HEK293 (cell line): ENCODE measurements around the gene SLMAP.
A peak's percentile ranks its signal among the peaks of the same experiment; 100 is the strongest.

ENCODE experiments used
- CTCF ChIA-PET: fragments of 350-600 bp; formaldehyde crosslinking; extraction: SDS; loops from one replicate; lab custom pipeline; 2021; ENCODE audit warnings: antibody characterized with exemption; lab: Yijun Ruan, JAX
- POLR2A ChIA-PET: fragments of 300-600 bp; formaldehyde crosslinking; extraction: SDS; loops from one replicate; lab custom pipeline; 2020; ENCODE audit warnings: antibody characterized with exemption, inconsistent platforms; lab: Yijun Ruan, JAX
- H3K27ac ChIP-seq: fragments of 200-500 bp; sonication (Bioruptor generic); 2 replicates; pipeline ENCODE4 v1.5.1; 2014; ENCODE audit warnings: low read depth, low read length, control low read depth, inconsistent platforms; ENCODE audit errors: extremely low read depth
- H3K36me3 ChIP-seq, 2 experiments: fragments of 200-500 bp in 1 of 2; sonication (Bioruptor generic) in 1 of 2; 1 replicate in 1 of 2; 2 replicates in 1 of 2; pipeline ENCODE4 v1.5.1; 2014 to 2017; ENCODE audit warnings: inconsistent platforms in 2 of 2, low read length in 2 of 2; ENCODE audit not compliant: control insufficient read depth in 2 of 2, insufficient read depth in 1 of 2
- H3K4me1 ChIP-seq: fragments of 200-500 bp; sonication (Bioruptor generic); 2 replicates; pipeline ENCODE4 v1.5.1; 2014; ENCODE audit warnings: mild to moderate bottlenecking, low read length, inconsistent platforms; ENCODE audit not compliant: control insufficient read depth, insufficient read depth
- H3K4me3 ChIP-seq: 2 replicates; pipeline ENCODE4 v1.5.1; 2011; ENCODE audit warnings: low read depth, mild to moderate bottlenecking, control low read depth, low read length, moderate library complexity
- H3K9me3 ChIP-seq: fragments of 200-500 bp; sonication (Bioruptor generic); 2 replicates; pipeline ENCODE4 v1.5.1; 2014; ENCODE audit warnings: low read depth, low read length, inconsistent platforms; ENCODE audit not compliant: control insufficient read depth, insufficient read depth
- BCL11A ChIP-seq: fragments of 450-650 bp; formaldehyde crosslinking; IDR thresholded peaks from 2 replicates; pipeline ENCODE4 v1.5.1; 2016; ENCODE audit warnings: low read depth, missing biosample characterization, missing genetic modification characterization
- GFI1B ChIP-seq: fragments of 450-650 bp; formaldehyde crosslinking; IDR thresholded peaks from 2 replicates; pipeline ENCODE4 v1.5.1; 2016; ENCODE audit warnings: missing biosample characterization, missing genetic modification characterization
- IKZF3 ChIP-seq: fragments of 450-650 bp; IDR thresholded peaks from 2 replicates; pipeline ENCODE4 v1.5.0; 2018; ENCODE audit warnings: missing biosample characterization, mild to moderate bottlenecking, missing genetic modification characterization, moderate library complexity
- KLF1 ChIP-seq: fragments of 450-650 bp; formaldehyde crosslinking; IDR thresholded peaks from 2 replicates; pipeline ENCODE4 v1.5.1; 2016; ENCODE audit warnings: missing biosample characterization, missing genetic modification characterization
- SALL2 ChIP-seq: fragments of 450-650 bp; formaldehyde crosslinking; IDR thresholded peaks from 2 replicates; pipeline ENCODE4 v1.5.0; 2017; ENCODE audit warnings: missing biosample characterization, mild to moderate bottlenecking, missing genetic modification characterization, borderline replicate concordance
- SP7 ChIP-seq: fragments of 450-650 bp; formaldehyde crosslinking; IDR thresholded peaks from 2 replicates; pipeline ENCODE4 v1.5.1; 2016; ENCODE audit warnings: missing biosample characterization, missing genetic modification characterization
- ZBTB11 ChIP-seq: fragments of 450-650 bp; formaldehyde crosslinking; conservative IDR thresholded peaks from 2 replicates; pipeline ENCODE4 v1.5.1; 2016; ENCODE audit warnings: low read depth, missing biosample characterization, missing genetic modification characterization
- ZBTB20 ChIP-seq: fragments of 450-650 bp; formaldehyde crosslinking; IDR thresholded peaks from 2 replicates; pipeline ENCODE4 v1.5.1; 2016; ENCODE audit warnings: missing biosample characterization, missing genetic modification characterization
- ZIC2 ChIP-seq: fragments of 450-650 bp; formaldehyde crosslinking; IDR thresholded peaks from 2 replicates; pipeline ENCODE4 v1.5.1; 2016; ENCODE audit warnings: missing biosample characterization, missing genetic modification characterization
- ZNF121 ChIP-seq: fragments of 450-650 bp; formaldehyde crosslinking; IDR thresholded peaks from 2 replicates; pipeline ENCODE4 v1.5.1; 2016; ENCODE audit warnings: missing biosample characterization, missing genetic modification characterization
- ZNF133 ChIP-seq: fragments of 450-650 bp; formaldehyde crosslinking; IDR thresholded peaks from 2 replicates; pipeline ENCODE4 v1.5.1; 2016; ENCODE audit warnings: missing biosample characterization, missing genetic modification characterization
- ZNF2 ChIP-seq: fragments of 450-650 bp; formaldehyde crosslinking; IDR thresholded peaks from 2 replicates; pipeline ENCODE4 v1.5.1; 2016; ENCODE audit warnings: missing biosample characterization, missing genetic modification characterization
- ZNF221 ChIP-seq: fragments of 450-650 bp; formaldehyde crosslinking; IDR thresholded peaks from 2 replicates; pipeline ENCODE4 v1.5.1; 2017; ENCODE audit warnings: missing biosample characterization, missing genetic modification characterization, borderline replicate concordance
- ZNF423 ChIP-seq: fragments of 450-650 bp; formaldehyde crosslinking; IDR thresholded peaks from 2 replicates; pipeline ENCODE4 v1.5.1; 2016; ENCODE audit warnings: missing biosample characterization, missing genetic modification characterization
- ZNF555 ChIP-seq: fragments of 450-650 bp; formaldehyde crosslinking; conservative IDR thresholded peaks from 2 replicates; pipeline ENCODE4 v1.5.1; 2017; ENCODE audit warnings: missing biosample characterization, mild to moderate bottlenecking, missing genetic modification characterization, inconsistent platforms
- ZNF585B ChIP-seq: fragments of 450-650 bp; formaldehyde crosslinking; IDR thresholded peaks from 2 replicates; pipeline ENCODE4 v1.5.1; 2016; ENCODE audit warnings: missing biosample characterization, missing genetic modification characterization
- ZNF629 ChIP-seq: fragments of 450-650 bp; formaldehyde crosslinking; IDR thresholded peaks from 2 replicates; pipeline ENCODE4 v1.5.1; 2017; ENCODE audit warnings: missing biosample characterization, missing genetic modification characterization
- ZNF660 ChIP-seq: fragments of 450-650 bp; IDR thresholded peaks from 2 replicates; pipeline ENCODE4 v1.5.1; 2018; ENCODE audit warnings: missing biosample characterization, mild to moderate bottlenecking, missing genetic modification characterization
- ZNF843 ChIP-seq: fragments of 450-650 bp; formaldehyde crosslinking; IDR thresholded peaks from 2 replicates; pipeline ENCODE4 v1.5.1; 2016; ENCODE audit warnings: missing biosample characterization, missing genetic modification characterization
- TF ChIP-seq, protein P1 (sequence below): fragments of 450-650 bp; formaldehyde crosslinking; optimal IDR thresholded peaks from 2 replicates; pipeline ENCODE3; 2016; ENCODE audit warnings: missing biosample characterization, mild to moderate bottlenecking, missing genetic modification characterization
- TF ChIP-seq, protein P2 (sequence below): fragments of 450-650 bp; formaldehyde crosslinking; IDR thresholded peaks from 2 replicates; pipeline ENCODE4 v1.5.1; 2017; ENCODE audit warnings: missing biosample characterization, missing genetic modification characterization
- TF ChIP-seq, protein P3 (sequence below): fragments of 450-650 bp; IDR thresholded peaks from 2 replicates; pipeline ENCODE4 v1.5.1; 2018; ENCODE audit warnings: missing biosample characterization, mild to moderate bottlenecking, missing genetic modification characterization
- TF ChIP-seq, protein P4 (sequence below): fragments of 450-650 bp; formaldehyde crosslinking; IDR thresholded peaks from 2 replicates; pipeline ENCODE4 v1.5.1; 2016; ENCODE audit warnings: missing biosample characterization, missing genetic modification characterization

The SLMAP gene

GRCh38 chr3:57755368-57755675 is 787 bp upstream of the SLMAP start:
- no peak for TF ChIP-seq GFI1B (tag by site-specific recombination)
- TF ChIP-seq ZNF221 (tag by site-specific recombination) = no peak
- TF ChIP-seq SALL2 = no peak
- TF ChIP-seq, all 188 proteins: peak for 0
- ChIA-PET CTCF (no interaction called here), POLR2A (interaction anchor here (0.6 to 1.4 kb wide), 3 partner anchors 50 to 158 kb away, joined by 3 to 8 read pairs (median 3); partner anchors contain the start of genes ARF4 and DENND6A)
- Histone ChIP-seq H3K9me3 (no peaks in the 10 kb centered on the region), H3K4me1 (no peaks in the 10 kb centered on the region), H3K36me3 (peaks cover 0 to 14% of the 10 kb centered on the region in 2 experiments; a peak in 2 of 3 replicates), H3K27ac (peak overlapping the region; percentile 72), H3K4me3 (peak overlapping the region; percentile 98)

GRCh38 chr3:57756528-57757401 is 656 bp downstream of the SLMAP start:
- CTCF ChIA-PET = no interaction called here
- TF ChIP-seq SALL2 (no peak), ZNF629 (no peak), ZIC2 (no peak), ZNF221 (tag by site-specific recombination) (no peak), ZNF585B (tag by site-specific recombination) (no peak), BCL11A (tag by site-specific recombination) (no peak), ZNF843 (tag by site-specific recombination) (no peak), ZBTB11 (peak; percentile 35; the same call in 1 of the 2 replicates), ZNF2 (tag by site-specific recombination) (no peak), ZNF121 (tag by site-specific recombination) (no peak), SP7 (tag by site-specific recombination) (0 out of 2 replicates have a peak, but pooled peaks have one; percentile 2), ZBTB20 (tag by site-specific recombination) (peak; percentile 29; the same call in 1 of the 2 replicates), ZNF660 (tag by site-specific recombination) (no peak), ZNF423 (tag by site-specific recombination) (no peak), KLF1 (tag by site-specific recombination) (no peak), ZNF555 (tag by site-specific recombination) (no peak), IKZF3 (tag by site-specific recombination) (no peak), ZNF133 (no peak)
- TF ChIP-seq, protein P1, sequence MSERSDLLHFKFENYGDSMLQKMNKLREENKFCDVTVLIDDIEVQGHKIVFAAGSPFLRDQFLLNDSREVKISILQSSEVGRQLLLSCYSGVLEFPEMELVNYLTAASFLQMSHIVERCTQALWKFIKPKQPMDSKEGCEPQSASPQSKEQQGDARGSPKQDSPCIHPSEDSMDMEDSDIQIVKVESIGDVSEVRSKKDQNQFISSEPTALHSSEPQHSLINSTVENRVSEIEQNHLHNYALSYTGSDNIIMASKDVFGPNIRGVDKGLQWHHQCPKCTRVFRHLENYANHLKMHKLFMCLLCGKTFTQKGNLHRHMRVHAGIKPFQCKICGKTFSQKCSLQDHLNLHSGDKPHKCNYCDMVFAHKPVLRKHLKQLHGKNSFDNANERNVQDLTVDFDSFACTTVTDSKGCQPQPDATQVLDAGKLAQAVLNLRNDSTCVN (tag by site-specific recombination) = peak; percentile 77
- TF ChIP-seq, protein P2, sequence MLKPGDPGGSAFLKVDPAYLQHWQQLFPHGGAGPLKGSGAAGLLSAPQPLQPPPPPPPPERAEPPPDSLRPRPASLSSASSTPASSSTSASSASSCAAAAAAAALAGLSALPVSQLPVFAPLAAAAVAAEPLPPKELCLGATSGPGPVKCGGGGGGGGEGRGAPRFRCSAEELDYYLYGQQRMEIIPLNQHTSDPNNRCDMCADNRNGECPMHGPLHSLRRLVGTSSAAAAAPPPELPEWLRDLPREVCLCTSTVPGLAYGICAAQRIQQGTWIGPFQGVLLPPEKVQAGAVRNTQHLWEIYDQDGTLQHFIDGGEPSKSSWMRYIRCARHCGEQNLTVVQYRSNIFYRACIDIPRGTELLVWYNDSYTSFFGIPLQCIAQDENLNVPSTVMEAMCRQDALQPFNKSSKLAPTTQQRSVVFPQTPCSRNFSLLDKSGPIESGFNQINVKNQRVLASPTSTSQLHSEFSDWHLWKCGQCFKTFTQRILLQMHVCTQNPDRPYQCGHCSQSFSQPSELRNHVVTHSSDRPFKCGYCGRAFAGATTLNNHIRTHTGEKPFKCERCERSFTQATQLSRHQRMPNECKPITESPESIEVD (tag by site-specific recombination) = no peak
- TF ChIP-seq, protein P3, sequence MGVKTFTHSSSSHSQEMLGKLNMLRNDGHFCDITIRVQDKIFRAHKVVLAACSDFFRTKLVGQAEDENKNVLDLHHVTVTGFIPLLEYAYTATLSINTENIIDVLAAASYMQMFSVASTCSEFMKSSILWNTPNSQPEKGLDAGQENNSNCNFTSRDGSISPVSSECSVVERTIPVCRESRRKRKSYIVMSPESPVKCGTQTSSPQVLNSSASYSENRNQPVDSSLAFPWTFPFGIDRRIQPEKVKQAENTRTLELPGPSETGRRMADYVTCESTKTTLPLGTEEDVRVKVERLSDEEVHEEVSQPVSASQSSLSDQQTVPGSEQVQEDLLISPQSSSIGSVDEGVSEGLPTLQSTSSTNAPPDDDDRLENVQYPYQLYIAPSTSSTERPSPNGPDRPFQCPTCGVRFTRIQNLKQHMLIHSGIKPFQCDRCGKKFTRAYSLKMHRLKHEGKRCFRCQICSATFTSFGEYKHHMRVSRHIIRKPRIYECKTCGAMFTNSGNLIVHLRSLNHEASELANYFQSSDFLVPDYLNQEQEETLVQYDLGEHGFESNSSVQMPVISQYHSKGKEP (tag by site-specific recombination) = no peak
- TF ChIP-seq, protein P4, sequence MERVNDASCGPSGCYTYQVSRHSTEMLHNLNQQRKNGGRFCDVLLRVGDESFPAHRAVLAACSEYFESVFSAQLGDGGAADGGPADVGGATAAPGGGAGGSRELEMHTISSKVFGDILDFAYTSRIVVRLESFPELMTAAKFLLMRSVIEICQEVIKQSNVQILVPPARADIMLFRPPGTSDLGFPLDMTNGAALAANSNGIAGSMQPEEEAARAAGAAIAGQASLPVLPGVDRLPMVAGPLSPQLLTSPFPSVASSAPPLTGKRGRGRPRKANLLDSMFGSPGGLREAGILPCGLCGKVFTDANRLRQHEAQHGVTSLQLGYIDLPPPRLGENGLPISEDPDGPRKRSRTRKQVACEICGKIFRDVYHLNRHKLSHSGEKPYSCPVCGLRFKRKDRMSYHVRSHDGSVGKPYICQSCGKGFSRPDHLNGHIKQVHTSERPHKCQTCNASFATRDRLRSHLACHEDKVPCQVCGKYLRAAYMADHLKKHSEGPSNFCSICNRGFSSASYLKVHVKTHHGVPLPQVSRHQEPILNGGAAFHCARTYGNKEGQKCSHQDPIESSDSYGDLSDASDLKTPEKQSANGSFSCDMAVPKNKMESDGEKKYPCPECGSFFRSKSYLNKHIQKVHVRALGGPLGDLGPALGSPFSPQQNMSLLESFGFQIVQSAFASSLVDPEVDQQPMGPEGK = peak; percentile 1; the same call in 1 of the 2 replicates

More at GRCh38 chr3:57756528-57757401, 656 bp downstream of the SLMAP start:
- H3K4me3 ChIP-seq = peak overlapping the region; percentile 98
- peaks cover 7 to 17% of the 10 kb centered on the region in 2 experiments; a peak in 2 of 3 replicates for H3K36me3 ChIP-seq
- POLR2A ChIA-PET = interaction anchor here (0.8 to 1.4 kb wide), 2 partner anchors 8 to 64 kb away, joined by 3 to 8 read pairs; partner anchors contain the start of gene DENND6A
- no peaks in the 10 kb centered on the region for H3K9me3 ChIP-seq
- H3K27ac ChIP-seq = peak overlapping the region; percentile 72; the same call in 1 of the 2 replicates
- H3K4me1 ChIP-seq = no peaks in the 10 kb centered on the region
